CD4-positive, alpha-beta T cell treated with Interferon alpha-2 for 1 hour (primary cell): Measurements from ENCODE around the gene CCDC32.

Source experiments
- DNase-seq, 2 donors: peaks; one replicate each; pipeline ENCODE4 v3.0.0-alpha.2; 2020 to 2022

The CCDC32 gene

GRCh38 chr15:40511472-40512133, 53.2 kb downstream of the CCDC32 start:
- DNase-seq: peak in 1 of 2 donors; percentile 6

DNA sequence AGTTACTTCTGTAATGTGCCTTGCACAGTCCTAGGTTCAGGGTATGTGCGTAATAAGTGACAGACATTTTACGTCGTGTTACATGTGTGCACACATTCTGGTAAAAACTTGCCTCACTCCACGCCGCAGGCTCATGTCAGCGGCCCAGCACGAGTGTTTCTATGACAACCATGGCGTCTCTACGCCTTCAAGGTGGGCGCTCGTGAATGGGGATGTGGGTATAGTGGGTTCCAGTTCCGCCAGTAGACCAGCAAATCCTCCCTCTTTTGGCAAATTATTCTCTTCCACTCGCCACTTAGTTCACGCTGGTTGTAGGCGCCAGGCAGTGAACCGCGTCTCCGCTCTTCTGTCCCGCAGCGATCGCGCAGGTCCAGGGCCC, 53.8 kb downstream of the CCDC32 start:
- DNase-seq: peak; percentile 16 to 34

DNA sequence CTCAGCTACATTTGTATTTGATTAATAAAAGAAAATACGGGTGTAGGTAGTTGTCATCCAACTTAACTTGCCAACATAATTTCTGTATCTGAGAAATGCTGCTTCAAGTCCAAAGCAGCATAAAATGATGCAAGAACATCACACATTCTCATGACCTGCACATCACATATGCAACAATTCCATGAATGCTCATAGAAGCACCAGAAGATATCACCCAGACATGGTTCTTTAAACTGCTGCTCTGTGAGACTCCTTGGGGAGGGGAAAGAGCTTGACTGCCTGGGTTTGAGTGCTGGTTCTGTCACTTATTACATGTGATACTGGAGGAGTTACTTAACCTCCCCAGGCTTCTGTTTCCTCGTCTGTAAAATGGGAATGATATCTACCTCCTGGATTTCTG, 54.6 kb downstream of the CCDC32 start:
- no peak for DNase-seq

DNA sequence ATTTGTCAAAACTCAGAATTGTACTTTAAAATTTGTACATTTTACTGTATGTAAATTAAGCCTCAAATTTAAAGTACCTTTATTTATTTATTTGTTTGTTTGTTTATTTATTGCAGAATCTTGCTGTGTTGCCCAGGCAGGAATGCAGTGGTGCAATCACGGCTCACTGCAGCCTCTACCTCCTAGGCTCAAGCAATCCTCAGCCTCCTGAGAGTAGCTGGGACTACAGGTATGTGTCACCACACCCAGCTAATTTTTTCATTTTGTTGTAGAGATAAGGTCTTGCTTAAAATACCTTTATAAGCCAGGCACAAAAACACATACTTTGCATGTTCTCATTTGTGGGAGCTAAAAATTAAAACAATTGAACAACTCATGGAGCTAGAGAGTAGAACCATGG, 56.6 kb downstream of the CCDC32 start:
- no peak for DNase-seq

DNA sequence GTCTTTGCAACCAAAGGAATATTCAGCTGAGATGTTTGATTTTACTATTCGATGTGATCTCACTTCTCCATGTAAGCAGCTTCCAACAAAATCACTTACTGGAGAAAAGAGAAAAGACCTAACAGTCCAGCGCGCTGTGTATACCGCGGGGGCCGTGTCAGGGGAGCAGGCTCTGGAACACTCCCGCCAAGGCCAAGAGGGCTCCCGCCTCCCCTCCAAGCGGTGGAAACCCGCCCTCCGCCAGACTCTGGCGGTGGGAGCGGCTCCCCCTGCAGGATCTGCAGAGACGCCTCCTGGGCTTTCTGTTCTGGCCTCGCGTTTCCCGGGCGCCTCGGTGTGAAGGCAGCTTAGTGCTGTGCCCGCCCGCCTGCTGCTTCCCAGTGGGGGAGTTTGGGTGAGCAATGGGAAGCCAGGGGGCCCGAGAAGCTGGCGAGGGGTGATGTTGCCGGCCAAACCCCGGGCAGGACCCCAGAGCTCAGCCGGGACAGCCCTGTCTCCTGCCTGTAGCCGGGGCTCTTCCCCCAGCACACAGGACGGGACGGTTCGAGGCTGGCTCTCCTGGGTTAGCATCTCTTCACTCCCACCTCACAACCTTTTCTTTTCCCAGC, 57.8 kb downstream of the CCDC32 start:
- DNase-seq: peak; percentile 51 to 63
